ENCODE data around the gene SMAD2. TPM values are rescaled to one million over a fixed set of nuclear protein-coding genes. Genes with fewer than 3 reads are reported as not detected.

Gene SMAD2
- total RNA-seq, 1 experiment from 2014 or later: 129 TPM

DNA sequence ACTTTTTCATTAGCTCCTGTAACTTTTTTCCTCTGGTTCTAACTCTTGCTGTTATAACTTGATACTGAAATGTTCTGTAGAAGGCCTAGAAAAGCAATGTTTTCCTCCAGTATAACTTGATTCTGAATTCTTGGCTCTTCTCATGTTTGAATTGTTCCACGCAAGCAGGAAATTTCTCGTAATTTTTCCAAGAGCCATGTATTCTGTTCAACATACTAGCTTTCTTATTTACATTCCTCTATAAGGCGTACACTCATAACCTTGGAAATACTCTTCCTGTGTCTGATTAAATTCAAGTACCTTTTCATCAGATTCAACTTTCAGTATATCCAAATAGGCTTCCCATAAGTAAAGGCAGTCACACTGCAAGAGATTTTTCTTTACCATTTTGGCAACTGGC, 109.1 kb downstream of the SMAD2 start:
- H3K4me1 ChIP-seq (ENCODE audit: control insufficient read depth, insufficient read depth, low read length): no peaks in the 10 kb centered on the region; the same call in 1 of the 2 replicates
- TF ChIP-seq, protein P1, sequence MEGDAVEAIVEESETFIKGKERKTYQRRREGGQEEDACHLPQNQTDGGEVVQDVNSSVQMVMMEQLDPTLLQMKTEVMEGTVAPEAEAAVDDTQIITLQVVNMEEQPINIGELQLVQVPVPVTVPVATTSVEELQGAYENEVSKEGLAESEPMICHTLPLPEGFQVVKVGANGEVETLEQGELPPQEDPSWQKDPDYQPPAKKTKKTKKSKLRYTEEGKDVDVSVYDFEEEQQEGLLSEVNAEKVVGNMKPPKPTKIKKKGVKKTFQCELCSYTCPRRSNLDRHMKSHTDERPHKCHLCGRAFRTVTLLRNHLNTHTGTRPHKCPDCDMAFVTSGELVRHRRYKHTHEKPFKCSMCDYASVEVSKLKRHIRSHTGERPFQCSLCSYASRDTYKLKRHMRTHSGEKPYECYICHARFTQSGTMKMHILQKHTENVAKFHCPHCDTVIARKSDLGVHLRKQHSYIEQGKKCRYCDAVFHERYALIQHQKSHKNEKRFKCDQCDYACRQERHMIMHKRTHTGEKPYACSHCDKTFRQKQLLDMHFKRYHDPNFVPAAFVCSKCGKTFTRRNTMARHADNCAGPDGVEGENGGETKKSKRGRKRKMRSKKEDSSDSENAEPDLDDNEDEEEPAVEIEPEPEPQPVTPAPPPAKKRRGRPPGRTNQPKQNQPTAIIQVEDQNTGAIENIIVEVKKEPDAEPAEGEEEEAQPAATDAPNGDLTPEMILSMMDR (IDR thresholded peaks at IDR 0.05): no peak
- TF ChIP-seq, protein P2, sequence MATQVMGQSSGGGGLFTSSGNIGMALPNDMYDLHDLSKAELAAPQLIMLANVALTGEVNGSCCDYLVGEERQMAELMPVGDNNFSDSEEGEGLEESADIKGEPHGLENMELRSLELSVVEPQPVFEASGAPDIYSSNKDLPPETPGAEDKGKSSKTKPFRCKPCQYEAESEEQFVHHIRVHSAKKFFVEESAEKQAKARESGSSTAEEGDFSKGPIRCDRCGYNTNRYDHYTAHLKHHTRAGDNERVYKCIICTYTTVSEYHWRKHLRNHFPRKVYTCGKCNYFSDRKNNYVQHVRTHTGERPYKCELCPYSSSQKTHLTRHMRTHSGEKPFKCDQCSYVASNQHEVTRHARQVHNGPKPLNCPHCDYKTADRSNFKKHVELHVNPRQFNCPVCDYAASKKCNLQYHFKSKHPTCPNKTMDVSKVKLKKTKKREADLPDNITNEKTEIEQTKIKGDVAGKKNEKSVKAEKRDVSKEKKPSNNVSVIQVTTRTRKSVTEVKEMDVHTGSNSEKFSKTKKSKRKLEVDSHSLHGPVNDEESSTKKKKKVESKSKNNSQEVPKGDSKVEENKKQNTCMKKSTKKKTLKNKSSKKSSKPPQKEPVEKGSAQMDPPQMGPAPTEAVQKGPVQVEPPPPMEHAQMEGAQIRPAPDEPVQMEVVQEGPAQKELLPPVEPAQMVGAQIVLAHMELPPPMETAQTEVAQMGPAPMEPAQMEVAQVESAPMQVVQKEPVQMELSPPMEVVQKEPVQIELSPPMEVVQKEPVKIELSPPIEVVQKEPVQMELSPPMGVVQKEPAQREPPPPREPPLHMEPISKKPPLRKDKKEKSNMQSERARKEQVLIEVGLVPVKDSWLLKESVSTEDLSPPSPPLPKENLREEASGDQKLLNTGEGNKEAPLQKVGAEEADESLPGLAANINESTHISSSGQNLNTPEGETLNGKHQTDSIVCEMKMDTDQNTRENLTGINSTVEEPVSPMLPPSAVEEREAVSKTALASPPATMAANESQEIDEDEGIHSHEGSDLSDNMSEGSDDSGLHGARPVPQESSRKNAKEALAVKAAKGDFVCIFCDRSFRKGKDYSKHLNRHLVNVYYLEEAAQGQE (IDR thresholded peaks at IDR 0.05; ENCODE audit: insufficient read depth in 1 of 2, low read depth in 2 of 2, low read length in 1 of 2): no peak
- TF ChIP-seq TCF7L2 (IDR thresholded peaks at IDR 0.05; ENCODE audit: low read depth, low read length): no peak
- TF ChIP-seq POLR2AphosphoS5 (IDR thresholded peaks at IDR 0.05; ENCODE audit: low read depth, low read length): no peak
- TF ChIP-seq SIN3A (IDR thresholded peaks at IDR 0.05; ENCODE audit: borderline replicate concordance, insufficient read depth, low read depth, low read length): no peak
- no peaks in the 10 kb centered on the region for H3K9me3 ChIP-seq (ENCODE audit: control insufficient read depth, insufficient read depth, low read depth, low read length)
- ATAC-seq: no peak
- no peak overlapping the region for H3K27ac ChIP-seq (ENCODE audit: low read length)
- H3K4me3 ChIP-seq (ENCODE audit: low read depth in 2 of 2, low read length in 2 of 2): no peak overlapping the region
- H3K36me3 ChIP-seq (ENCODE audit: control insufficient read depth, insufficient read depth, low read length): no peaks in the 10 kb centered on the region
- BruUV-seq (replicated peaks): no TSS peak
- CTCF ChIA-PET: no interaction called here
- in situ Hi-C loops (cut with HindIII; ENCODE audit: low pct_unique_long_range_greater_than_20kb, low sequenced_read_pairs): no loop called here
- POLR2A ChIA-PET: no interaction called here
- DNase-seq (ENCODE audit: low read depth, low spot score): no peak
- intact Hi-C loops (cut with micrococcal nuclease; ENCODE audit: unreplicated experiment): no loop called here
- H3K27me3 ChIP-seq (ENCODE audit: control insufficient read depth, insufficient read depth, low read length): no peaks in the 10 kb centered on the region

DNA sequence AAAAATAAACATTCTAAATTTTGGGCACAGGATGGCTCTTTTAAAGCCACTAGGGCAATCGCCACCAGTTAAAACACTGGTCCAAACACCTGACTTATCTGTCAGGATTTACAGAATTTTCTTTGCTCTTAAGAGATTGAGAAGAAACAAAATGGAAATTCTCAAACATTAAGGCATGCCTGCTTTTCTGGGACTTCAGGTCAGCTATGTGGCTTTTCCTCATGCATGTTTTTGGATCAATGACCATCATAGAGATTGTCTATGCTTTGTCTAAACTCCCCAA, 112.7 kb downstream of the SMAD2 start:
- CTCF ChIA-PET: no interaction called here
- Histone ChIP-seq H3K4me1 (ENCODE audit: control insufficient read depth, insufficient read depth, low read length) (no peaks in the 10 kb centered on the region; the same call in 1 of the 2 replicates), H3K4me3 (ENCODE audit: low read depth in 2 of 2, low read length in 2 of 2) (no peak overlapping the region), H3K9me3 (ENCODE audit: control insufficient read depth, insufficient read depth, low read depth, low read length) (no peaks in the 10 kb centered on the region), H3K27me3 (ENCODE audit: control insufficient read depth, insufficient read depth, low read length) (no peaks in the 10 kb centered on the region), H3K36me3 (ENCODE audit: control insufficient read depth, insufficient read depth, low read length) (no peaks in the 10 kb centered on the region), H3K27ac (ENCODE audit: low read length) (no peak overlapping the region)
- ATAC-seq (no peak), DNase-seq (ENCODE audit: low read depth, low spot score) (no peak)
- in situ Hi-C loops (cut with HindIII; ENCODE audit: low pct_unique_long_range_greater_than_20kb, low sequenced_read_pairs): no loop called here
- intact Hi-C loops (cut with micrococcal nuclease; ENCODE audit: unreplicated experiment): no loop called here
- no TSS peak for BruUV-seq (replicated peaks)
- POLR2A ChIA-PET: no interaction called here
- TF ChIP-seq TCF7L2 (IDR thresholded peaks at IDR 0.05; ENCODE audit: low read depth, low read length): no peak
- TF ChIP-seq POLR2AphosphoS5 (IDR thresholded peaks at IDR 0.05; ENCODE audit: low read depth, low read length): no peak
- TF ChIP-seq, protein P2 (IDR thresholded peaks at IDR 0.05; ENCODE audit: insufficient read depth in 1 of 2, low read depth in 2 of 2, low read length in 1 of 2): no peak
- no peak for TF ChIP-seq SIN3A (IDR thresholded peaks at IDR 0.05; ENCODE audit: borderline replicate concordance, insufficient read depth, low read depth, low read length)
- TF ChIP-seq, protein P1 (IDR thresholded peaks at IDR 0.05): no peak
